Measurements from ENCODE around the gene PDE6D. TPM values are rescaled to one million over a fixed set of nuclear protein-coding genes. Genes with fewer than 3 reads are reported as not detected.

The PDE6D gene
- total and polyA plus RNA-seq, 2 of the 13 experiments (the other 11 are each of a cell fraction or from before 2014, with no cell fraction given): 14.1 to 23.2 TPM

DNA sequence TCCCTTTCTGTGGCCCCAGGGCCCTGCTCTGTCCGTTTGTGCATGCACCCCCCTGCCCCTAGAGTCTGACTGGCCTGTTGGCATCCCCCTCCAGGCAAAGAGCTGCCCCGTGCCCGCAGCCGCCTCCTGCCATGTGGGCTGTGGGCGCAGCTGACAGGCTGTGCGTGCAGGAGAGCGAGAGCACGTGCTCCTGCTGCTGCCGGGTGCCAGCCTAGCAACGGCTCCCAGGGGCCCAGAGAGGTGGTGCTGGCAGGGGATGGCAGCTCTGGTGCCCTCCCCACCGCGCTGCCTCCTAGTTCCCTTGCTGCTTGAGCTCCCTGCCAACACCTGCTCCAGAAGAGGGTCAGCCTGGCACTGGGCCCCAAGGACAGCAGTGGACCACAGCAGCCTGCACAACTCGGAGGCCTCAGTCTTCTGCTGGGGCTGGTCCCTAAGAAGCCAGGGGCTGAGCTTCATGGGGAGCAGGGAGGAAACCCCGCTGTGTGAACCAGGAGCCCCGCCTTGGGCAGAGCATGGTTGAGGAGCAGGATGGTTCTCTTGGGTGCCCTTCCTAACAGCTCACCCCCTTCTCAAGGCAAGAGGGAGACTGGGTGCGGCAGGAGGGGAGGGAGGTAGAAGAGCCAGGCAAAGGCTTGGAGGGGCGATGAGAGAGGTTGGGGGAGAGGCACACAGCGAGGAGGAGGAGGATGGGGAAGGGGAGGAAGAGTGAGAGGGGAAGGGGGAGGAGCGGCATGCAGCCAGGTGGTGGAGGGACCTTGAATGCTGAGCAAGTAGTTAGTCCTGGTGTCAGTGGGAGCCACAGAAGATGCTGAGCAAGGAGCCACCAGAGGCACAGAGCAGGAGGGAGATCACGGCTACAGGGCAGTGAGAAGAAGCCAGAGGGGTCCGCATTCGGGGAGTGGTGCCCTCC lies 96.5 kb downstream of the PDE6D start (continued):
- TF ChIP-seq ZNF784 (CRISPR knock-in tag; IDR thresholded peaks at IDR 0.05; ENCODE audit: borderline replicate concordance) (no peak), GABPA (IDR thresholded peaks at IDR 0.05; ENCODE audit: low read depth, low read length) (no peak), GABPA (CRISPR knock-in tag; IDR thresholded peaks at IDR 0.05; ENCODE audit: low read depth) (no peak), ZFP37 (CRISPR knock-in tag; IDR thresholded peaks at IDR 0.05; ENCODE audit: borderline replicate concordance) (no peak), ZNF597 (CRISPR knock-in tag; IDR thresholded peaks at IDR 0.05) (no peak), HNF4G (IDR thresholded peaks at IDR 0.05; ENCODE audit: borderline replicate concordance, low read depth, low read length) (no peak), HNF4G (CRISPR knock-in tag; IDR thresholded peaks at IDR 0.05; ENCODE audit: borderline replicate concordance, low read depth) (no peak), E2F1 (CRISPR knock-in tag; IDR thresholded peaks at IDR 0.05) (no peak), ZBTB46 (CRISPR knock-in tag; IDR thresholded peaks at IDR 0.05; ENCODE audit: borderline replicate concordance) (no peak), IKZF5 (CRISPR knock-in tag; IDR thresholded peaks at IDR 0.05) (no peak), FIP1L1 (IDR thresholded peaks at IDR 0.05; ENCODE audit: borderline replicate concordance, insufficient read depth, low read depth, low read length) (no peak)
- TF ChIP-seq, protein P1, sequence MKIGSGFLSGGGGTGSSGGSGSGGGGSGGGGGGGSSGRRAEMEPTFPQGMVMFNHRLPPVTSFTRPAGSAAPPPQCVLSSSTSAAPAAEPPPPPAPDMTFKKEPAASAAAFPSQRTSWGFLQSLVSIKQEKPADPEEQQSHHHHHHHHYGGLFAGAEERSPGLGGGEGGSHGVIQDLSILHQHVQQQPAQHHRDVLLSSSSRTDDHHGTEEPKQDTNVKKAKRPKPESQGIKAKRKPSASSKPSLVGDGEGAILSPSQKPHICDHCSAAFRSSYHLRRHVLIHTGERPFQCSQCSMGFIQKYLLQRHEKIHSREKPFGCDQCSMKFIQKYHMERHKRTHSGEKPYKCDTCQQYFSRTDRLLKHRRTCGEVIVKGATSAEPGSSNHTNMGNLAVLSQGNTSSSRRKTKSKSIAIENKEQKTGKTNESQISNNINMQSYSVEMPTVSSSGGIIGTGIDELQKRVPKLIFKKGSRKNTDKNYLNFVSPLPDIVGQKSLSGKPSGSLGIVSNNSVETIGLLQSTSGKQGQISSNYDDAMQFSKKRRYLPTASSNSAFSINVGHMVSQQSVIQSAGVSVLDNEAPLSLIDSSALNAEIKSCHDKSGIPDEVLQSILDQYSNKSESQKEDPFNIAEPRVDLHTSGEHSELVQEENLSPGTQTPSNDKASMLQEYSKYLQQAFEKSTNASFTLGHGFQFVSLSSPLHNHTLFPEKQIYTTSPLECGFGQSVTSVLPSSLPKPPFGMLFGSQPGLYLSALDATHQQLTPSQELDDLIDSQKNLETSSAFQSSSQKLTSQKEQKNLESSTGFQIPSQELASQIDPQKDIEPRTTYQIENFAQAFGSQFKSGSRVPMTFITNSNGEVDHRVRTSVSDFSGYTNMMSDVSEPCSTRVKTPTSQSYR (CRISPR knock-in tag; IDR thresholded peaks at IDR 0.05; ENCODE audit: borderline replicate concordance): no peak
- TF ChIP-seq, protein P2, sequence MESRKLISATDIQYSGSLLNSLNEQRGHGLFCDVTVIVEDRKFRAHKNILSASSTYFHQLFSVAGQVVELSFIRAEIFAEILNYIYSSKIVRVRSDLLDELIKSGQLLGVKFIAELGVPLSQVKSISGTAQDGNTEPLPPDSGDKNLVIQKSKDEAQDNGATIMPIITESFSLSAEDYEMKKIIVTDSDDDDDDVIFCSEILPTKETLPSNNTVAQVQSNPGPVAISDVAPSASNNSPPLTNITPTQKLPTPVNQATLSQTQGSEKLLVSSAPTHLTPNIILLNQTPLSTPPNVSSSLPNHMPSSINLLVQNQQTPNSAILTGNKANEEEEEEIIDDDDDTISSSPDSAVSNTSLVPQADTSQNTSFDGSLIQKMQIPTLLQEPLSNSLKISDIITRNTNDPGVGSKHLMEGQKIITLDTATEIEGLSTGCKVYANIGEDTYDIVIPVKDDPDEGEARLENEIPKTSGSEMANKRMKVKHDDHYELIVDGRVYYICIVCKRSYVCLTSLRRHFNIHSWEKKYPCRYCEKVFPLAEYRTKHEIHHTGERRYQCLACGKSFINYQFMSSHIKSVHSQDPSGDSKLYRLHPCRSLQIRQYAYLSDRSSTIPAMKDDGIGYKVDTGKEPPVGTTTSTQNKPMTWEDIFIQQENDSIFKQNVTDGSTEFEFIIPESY (CRISPR knock-in tag; IDR thresholded peaks at IDR 0.05): no peak
- TF ChIP-seq, protein P3, sequence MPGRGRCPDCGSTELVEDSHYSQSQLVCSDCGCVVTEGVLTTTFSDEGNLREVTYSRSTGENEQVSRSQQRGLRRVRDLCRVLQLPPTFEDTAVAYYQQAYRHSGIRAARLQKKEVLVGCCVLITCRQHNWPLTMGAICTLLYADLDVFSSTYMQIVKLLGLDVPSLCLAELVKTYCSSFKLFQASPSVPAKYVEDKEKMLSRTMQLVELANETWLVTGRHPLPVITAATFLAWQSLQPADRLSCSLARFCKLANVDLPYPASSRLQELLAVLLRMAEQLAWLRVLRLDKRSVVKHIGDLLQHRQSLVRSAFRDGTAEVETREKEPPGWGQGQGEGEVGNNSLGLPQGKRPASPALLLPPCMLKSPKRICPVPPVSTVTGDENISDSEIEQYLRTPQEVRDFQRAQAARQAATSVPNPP (CRISPR knock-in tag; IDR thresholded peaks at IDR 0.05): no peak
